Measurements from ENCODE around the gene CATSPERB. TPM values are rescaled to one million over a fixed set of nuclear protein-coding genes. Genes with fewer than 3 reads are reported as not detected.
"Not testable (repeated sequence)": the region's sequence is repeated elsewhere in the genome, so short reads cannot be mapped to it uniquely, and the experiment has no call there.

The CATSPERB gene
- total RNA-seq, 1 donor from 2014 or later, result 2.5 TPM

GRCh38 chr14:91568626-91569025, 163.3 kb downstream of the CATSPERB start:
- Mint-ChIP-seq H3K9me3 (no peaks in the 10 kb centered on the region), H3K4me1 (ENCODE audit: unreplicated experiment) (no peaks in the 10 kb centered on the region), H3K27me3 (peaks cover 32% of the 10 kb centered on the region), H3K27ac (no peak overlapping the region), H3K36me3 (no peaks in the 10 kb centered on the region), H3K4me3 (no peak overlapping the region)
- TF ChIP-seq, protein P1, sequence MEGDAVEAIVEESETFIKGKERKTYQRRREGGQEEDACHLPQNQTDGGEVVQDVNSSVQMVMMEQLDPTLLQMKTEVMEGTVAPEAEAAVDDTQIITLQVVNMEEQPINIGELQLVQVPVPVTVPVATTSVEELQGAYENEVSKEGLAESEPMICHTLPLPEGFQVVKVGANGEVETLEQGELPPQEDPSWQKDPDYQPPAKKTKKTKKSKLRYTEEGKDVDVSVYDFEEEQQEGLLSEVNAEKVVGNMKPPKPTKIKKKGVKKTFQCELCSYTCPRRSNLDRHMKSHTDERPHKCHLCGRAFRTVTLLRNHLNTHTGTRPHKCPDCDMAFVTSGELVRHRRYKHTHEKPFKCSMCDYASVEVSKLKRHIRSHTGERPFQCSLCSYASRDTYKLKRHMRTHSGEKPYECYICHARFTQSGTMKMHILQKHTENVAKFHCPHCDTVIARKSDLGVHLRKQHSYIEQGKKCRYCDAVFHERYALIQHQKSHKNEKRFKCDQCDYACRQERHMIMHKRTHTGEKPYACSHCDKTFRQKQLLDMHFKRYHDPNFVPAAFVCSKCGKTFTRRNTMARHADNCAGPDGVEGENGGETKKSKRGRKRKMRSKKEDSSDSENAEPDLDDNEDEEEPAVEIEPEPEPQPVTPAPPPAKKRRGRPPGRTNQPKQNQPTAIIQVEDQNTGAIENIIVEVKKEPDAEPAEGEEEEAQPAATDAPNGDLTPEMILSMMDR (conservative IDR thresholded peaks at IDR 0.05), result no peak
- no peak for DNase-seq (ENCODE audit: extremely low spot score, unreplicated experiment)

- not testable (repeated sequence) for H3K36me3 Mint-ChIP-seq; H3K9me3 Mint-ChIP-seq; H3K4me1 Mint-ChIP-seq (ENCODE audit: unreplicated experiment); H3K27ac Mint-ChIP-seq; H3K4me3 Mint-ChIP-seq; DNase-seq (ENCODE audit: extremely low spot score, unreplicated experiment)
- peaks cover 24% of the 10 kb centered on the region for H3K27me3 Mint-ChIP-seq
Observed at GRCh38 chr14:91567827-91568226, 164.1 kb downstream of the CATSPERB start.

DNA sequence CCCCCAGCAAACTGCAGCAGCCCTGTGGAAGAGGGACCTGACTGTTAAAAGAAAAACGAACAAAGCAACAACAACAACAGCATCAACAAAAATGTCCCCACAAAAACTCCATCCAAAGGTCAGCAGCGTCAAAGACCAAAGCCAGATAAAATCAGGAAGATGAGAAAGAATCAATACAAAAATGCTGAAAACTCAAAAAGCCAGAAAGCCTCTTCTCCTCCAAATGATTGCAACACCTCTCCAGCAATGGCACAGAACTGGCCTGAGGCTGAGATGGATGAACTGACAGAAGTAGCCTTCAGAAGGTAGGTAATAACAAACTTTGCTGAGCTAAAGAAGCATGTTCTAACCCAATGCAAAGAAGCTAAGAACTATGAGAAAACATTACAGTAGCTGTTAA, 176.4 kb downstream of the CATSPERB start:
- peak overlapping the region; percentile 32 for H3K27ac Mint-ChIP-seq
- peaks cover 3% of the 10 kb centered on the region for H3K27me3 Mint-ChIP-seq
- no peak overlapping the region for H3K4me3 Mint-ChIP-seq
- peaks cover 4% of the 10 kb centered on the region for H3K36me3 Mint-ChIP-seq
- peaks cover 13% of the 10 kb centered on the region for H3K9me3 Mint-ChIP-seq
- TF ChIP-seq, protein P1 (conservative IDR thresholded peaks at IDR 0.05), result no peak
- DNase-seq (ENCODE audit: extremely low spot score, unreplicated experiment), result no peak
- no peaks in the 10 kb centered on the region for H3K4me1 Mint-ChIP-seq (ENCODE audit: unreplicated experiment)

- Mint-ChIP-seq H3K27ac (no peak overlapping the region), H3K4me1 (ENCODE audit: unreplicated experiment) (no peaks in the 10 kb centered on the region), H3K9me3 (peaks cover 13% of the 10 kb centered on the region), H3K27me3 (peaks cover 3% of the 10 kb centered on the region), H3K36me3 (peaks cover 4% of the 10 kb centered on the region), H3K4me3 (no peak overlapping the region)
- TF ChIP-seq, protein P1 (conservative IDR thresholded peaks at IDR 0.05), result no peak
- no peak for DNase-seq (ENCODE audit: extremely low spot score, unreplicated experiment)
Observed at GRCh38 chr14:91554535-91555332, 177.2 kb downstream of the CATSPERB start.

- Mint-ChIP-seq H3K4me3 (no peak overlapping the region), H3K4me1 (ENCODE audit: unreplicated experiment) (no peaks in the 10 kb centered on the region), H3K27ac (no peak overlapping the region), H3K36me3 (no peaks in the 10 kb centered on the region), H3K27me3 (no peaks in the 10 kb centered on the region), H3K9me3 (no peaks in the 10 kb centered on the region)
- no peak for DNase-seq (ENCODE audit: extremely low spot score, unreplicated experiment)
- TF ChIP-seq, protein P1 (conservative IDR thresholded peaks at IDR 0.05), result no peak
Observed at GRCh38 chr14:91548108-91548507, 183.8 kb downstream of the CATSPERB start.

DNA sequence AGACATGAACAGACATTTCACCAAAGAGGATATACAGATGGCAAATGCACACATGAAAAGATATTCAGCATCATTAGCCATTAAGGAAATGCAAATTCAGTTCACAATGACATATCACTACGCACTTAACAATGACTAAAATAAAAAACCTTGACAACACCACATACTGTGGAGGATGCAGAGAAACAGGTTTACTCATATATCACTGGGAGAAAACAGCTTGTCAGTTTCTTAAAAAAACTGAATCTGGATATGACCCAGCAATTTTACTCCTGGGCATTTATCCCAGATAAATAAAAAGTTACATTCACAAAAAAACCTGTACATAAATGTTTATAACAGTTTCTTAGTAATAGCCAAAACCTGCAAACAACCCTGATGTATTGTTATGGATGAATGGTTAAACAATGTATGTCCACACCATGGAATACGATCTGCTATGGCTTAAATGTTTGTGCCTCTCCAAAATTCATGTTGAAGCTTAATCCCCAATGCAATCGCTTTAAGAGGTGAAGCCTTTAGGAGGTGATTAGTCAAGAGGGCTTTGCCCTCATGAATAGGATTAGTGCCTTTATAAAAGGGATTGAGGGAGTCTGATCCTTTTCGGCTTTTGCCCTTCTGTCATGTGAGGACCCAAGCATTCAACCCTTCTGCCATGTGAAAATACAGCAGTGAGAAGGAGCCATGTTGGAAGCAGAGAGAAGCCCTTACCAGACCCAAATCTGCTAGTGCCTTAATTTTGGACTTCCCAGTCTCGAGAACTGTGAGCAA, 185.8 kb downstream of the CATSPERB start:
- no peak for DNase-seq (ENCODE audit: extremely low spot score, unreplicated experiment)
- Mint-ChIP-seq H3K9me3 (peaks cover 8% of the 10 kb centered on the region), H3K27ac (no peak overlapping the region), H3K4me3 (no peak overlapping the region), H3K36me3 (no peaks in the 10 kb centered on the region), H3K27me3 (no peaks in the 10 kb centered on the region), H3K4me1 (ENCODE audit: unreplicated experiment) (no peaks in the 10 kb centered on the region)
- TF ChIP-seq, protein P1 (conservative IDR thresholded peaks at IDR 0.05), result no peak

Data from type B pancreatic cell (in vitro differentiated cells).